ENCODE results near the gene CAPZA2.

The CAPZA2 gene

DNA sequence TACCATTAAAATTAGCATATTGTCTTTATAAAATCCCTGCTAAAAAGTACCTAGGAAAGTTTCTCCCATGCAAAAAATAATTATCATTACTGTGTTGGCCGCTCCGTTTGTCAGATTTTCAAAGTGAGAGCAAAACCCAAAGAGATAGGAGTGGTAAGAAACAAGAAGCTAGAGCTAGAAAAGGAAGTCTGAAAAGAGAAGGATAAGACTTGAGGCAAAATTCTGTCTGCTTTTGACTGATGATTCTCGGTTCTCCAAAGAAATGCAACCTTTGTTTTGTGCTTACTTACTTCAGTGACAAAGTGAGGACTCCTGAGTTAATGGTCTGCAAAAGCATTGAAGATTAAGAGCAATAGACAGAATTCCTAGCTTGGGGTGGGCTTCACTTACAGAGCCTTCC lies 33.3 kb upstream of the CAPZA2 start:
- Histone ChIP-seq H3K36me3 (ENCODE audit: insufficient read depth, low read length) (no peaks in the 10 kb centered on the region), H3K9ac (ENCODE audit: low read length) (no peak overlapping the region), H3K79me2 (ENCODE audit: insufficient read depth, low read length) (no peaks in the 10 kb centered on the region), H3K4me3 (ENCODE audit: low read depth, low read length, poor library complexity, severe bottlenecking) (no peak overlapping the region), H3K4me1 (ENCODE audit: insufficient read depth, low read length, severe bottlenecking) (no peaks in the 10 kb centered on the region), H3K9me2 (ENCODE audit: low read depth, low read length) (no peaks in the 10 kb centered on the region), H4K20me1 (ENCODE audit: insufficient read depth, low read length) (no peaks in the 10 kb centered on the region), H2AFZ (ENCODE audit: low read length) (no peak overlapping the region), H3K4me2 (ENCODE audit: low read length) (no peak overlapping the region), H3F3A (ENCODE audit: insufficient read depth, low read length) (no peaks in the 10 kb centered on the region), H3K27me3 (ENCODE audit: insufficient read depth, low read length) (no peaks in the 10 kb centered on the region), H3K9me3 (ENCODE audit: low read length) (no peaks in the 10 kb centered on the region), H3K27ac (ENCODE audit: low read depth, low read length, poor library complexity, severe bottlenecking) (no peak overlapping the region)
- no peak for TF ChIP-seq EZH2 (IDR thresholded peaks at IDR 0.05; ENCODE audit: borderline replicate concordance, low read length)
- TF ChIP-seq, protein P1, sequence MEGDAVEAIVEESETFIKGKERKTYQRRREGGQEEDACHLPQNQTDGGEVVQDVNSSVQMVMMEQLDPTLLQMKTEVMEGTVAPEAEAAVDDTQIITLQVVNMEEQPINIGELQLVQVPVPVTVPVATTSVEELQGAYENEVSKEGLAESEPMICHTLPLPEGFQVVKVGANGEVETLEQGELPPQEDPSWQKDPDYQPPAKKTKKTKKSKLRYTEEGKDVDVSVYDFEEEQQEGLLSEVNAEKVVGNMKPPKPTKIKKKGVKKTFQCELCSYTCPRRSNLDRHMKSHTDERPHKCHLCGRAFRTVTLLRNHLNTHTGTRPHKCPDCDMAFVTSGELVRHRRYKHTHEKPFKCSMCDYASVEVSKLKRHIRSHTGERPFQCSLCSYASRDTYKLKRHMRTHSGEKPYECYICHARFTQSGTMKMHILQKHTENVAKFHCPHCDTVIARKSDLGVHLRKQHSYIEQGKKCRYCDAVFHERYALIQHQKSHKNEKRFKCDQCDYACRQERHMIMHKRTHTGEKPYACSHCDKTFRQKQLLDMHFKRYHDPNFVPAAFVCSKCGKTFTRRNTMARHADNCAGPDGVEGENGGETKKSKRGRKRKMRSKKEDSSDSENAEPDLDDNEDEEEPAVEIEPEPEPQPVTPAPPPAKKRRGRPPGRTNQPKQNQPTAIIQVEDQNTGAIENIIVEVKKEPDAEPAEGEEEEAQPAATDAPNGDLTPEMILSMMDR (IDR thresholded peaks at IDR 0.05; ENCODE audit: low read length), result no peak

DNA sequence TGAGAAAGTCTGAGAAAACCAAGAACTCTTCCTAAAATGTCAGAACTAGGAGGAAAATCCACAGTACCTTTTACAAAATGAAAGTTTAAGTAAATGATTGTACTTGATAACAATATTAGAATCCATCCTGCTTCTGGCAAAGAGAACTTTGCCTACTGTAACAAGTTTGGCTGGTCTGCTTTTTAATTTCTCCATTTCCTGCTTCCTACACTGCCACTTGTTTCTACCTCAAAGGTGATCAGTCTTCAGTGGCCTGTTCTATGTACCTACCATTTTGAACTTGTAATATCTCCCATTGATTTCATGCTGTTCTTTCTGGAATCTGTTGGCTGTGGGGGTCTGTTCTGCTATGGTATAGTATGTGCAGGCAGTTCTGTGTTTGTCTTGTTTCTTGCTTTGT lies 32.9 kb upstream of the CAPZA2 start:
- H4K20me1 ChIP-seq (ENCODE audit: insufficient read depth, low read length), result no peaks in the 10 kb centered on the region
- TF ChIP-seq, protein P1 (IDR thresholded peaks at IDR 0.05; ENCODE audit: low read length), result no peak
- no peak for TF ChIP-seq EZH2 (IDR thresholded peaks at IDR 0.05; ENCODE audit: borderline replicate concordance, low read length)
- no peaks in the 10 kb centered on the region for H3K4me1 ChIP-seq (ENCODE audit: insufficient read depth, low read length, severe bottlenecking)
- H3K79me2 ChIP-seq (ENCODE audit: insufficient read depth, low read length), result no peaks in the 10 kb centered on the region
- no peaks in the 10 kb centered on the region for H3K9me2 ChIP-seq (ENCODE audit: low read depth, low read length)
- H3K36me3 ChIP-seq (ENCODE audit: insufficient read depth, low read length), result no peaks in the 10 kb centered on the region
- no peaks in the 10 kb centered on the region for H3K27me3 ChIP-seq (ENCODE audit: insufficient read depth, low read length)
- no peak overlapping the region for H3K9ac ChIP-seq (ENCODE audit: low read length)
- no peak overlapping the region for H3K4me2 ChIP-seq (ENCODE audit: low read length)
- no peaks in the 10 kb centered on the region for H3F3A ChIP-seq (ENCODE audit: insufficient read depth, low read length)
- H2AFZ ChIP-seq (ENCODE audit: low read length), result no peak overlapping the region
- H3K27ac ChIP-seq (ENCODE audit: low read depth, low read length, poor library complexity, severe bottlenecking), result no peak overlapping the region
- no peak overlapping the region for H3K4me3 ChIP-seq (ENCODE audit: low read depth, low read length, poor library complexity, severe bottlenecking)
- H3K9me3 ChIP-seq (ENCODE audit: low read length), result no peaks in the 10 kb centered on the region

DNA sequence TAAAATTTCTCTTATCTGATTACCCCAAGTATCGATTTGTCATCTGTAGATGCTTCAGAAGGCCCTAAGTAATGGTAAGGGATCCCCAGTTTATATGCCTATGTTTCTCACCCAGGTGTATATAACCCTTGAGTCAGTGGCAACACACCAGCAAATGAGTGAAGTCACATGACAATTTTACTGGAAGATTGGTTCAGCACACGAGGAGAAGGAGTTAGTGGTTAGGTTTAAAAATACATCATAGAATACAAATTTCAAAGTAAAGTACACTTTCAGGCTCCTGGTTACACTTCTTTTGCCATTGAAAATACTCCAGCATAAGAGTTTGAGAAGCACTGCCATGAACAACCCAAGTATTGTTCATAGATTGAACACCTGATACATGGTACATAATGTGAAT lies 29.7 kb upstream of the CAPZA2 start:
- no peak overlapping the region for H3K9ac ChIP-seq (ENCODE audit: low read length)
- no peaks in the 10 kb centered on the region for H3K79me2 ChIP-seq (ENCODE audit: insufficient read depth, low read length)
- no peak overlapping the region for H3K4me2 ChIP-seq (ENCODE audit: low read length)
- H3K27ac ChIP-seq (ENCODE audit: low read depth, low read length, poor library complexity, severe bottlenecking), result no peak overlapping the region
- no peaks in the 10 kb centered on the region for H3K4me1 ChIP-seq (ENCODE audit: insufficient read depth, low read length, severe bottlenecking)
- no peaks in the 10 kb centered on the region for H3K27me3 ChIP-seq (ENCODE audit: insufficient read depth, low read length)
- H3K9me2 ChIP-seq (ENCODE audit: low read depth, low read length), result no peaks in the 10 kb centered on the region
- H3K9me3 ChIP-seq (ENCODE audit: low read length), result no peaks in the 10 kb centered on the region
- H2AFZ ChIP-seq (ENCODE audit: low read length), result no peak overlapping the region
- no peaks in the 10 kb centered on the region for H3F3A ChIP-seq (ENCODE audit: insufficient read depth, low read length)
- no peaks in the 10 kb centered on the region for H3K36me3 ChIP-seq (ENCODE audit: insufficient read depth, low read length)
- no peak for TF ChIP-seq EZH2 (IDR thresholded peaks at IDR 0.05; ENCODE audit: borderline replicate concordance, low read length)
- TF ChIP-seq, protein P1 (IDR thresholded peaks at IDR 0.05; ENCODE audit: low read length), result no peak
- no peaks in the 10 kb centered on the region for H4K20me1 ChIP-seq (ENCODE audit: insufficient read depth, low read length)
- no peak overlapping the region for H3K4me3 ChIP-seq (ENCODE audit: low read depth, low read length, poor library complexity, severe bottlenecking)
